Measurements from ENCODE around the gene AJM1.
"Not testable (repeated sequence)": the region's sequence is repeated elsewhere in the genome, so short reads cannot be mapped to it uniquely, and the experiment has no call there.

AJM1 gene

GRCh38 chr9:136842380-136842948, at the start of gene AJM1:
Gene AJM1, plus strand, starts transcription at chr9:136842478. Its CDS starts 1,937 bp downstream, at chr9:136844415.
- DNase-seq: peak; percentile 75 to 80

- peak in 1 of 2 experiments; percentile 30 for DNase-seq
These were observed 49.0 kb upstream of the AJM1 start for GRCh38 chr9:136793086-136793946.

- no peak for DNase-seq
These were observed 47.8 kb upstream of the AJM1 start for GRCh38 chr9:136794281-136794999.

- DNase-seq: no peak
These were observed 47.3 kb upstream of the AJM1 start for GRCh38 chr9:136795000-136795348.

- DNase-seq: no peak
These were observed 46.0 kb upstream of the AJM1 start, which contains the start of gene CCDC183 for GRCh38 chr9:136796238-136796774. Gene CCDC183, plus strand, starts transcription at chr9:136796338. Its CDS starts 60 bp downstream, at chr9:136796398.

- DNase-seq: peak in 1 of 2 experiments; percentile 53
These were observed 45.4 kb upstream of the AJM1 start for GRCh38 chr9:136796775-136797347.

GRCh38 chr9:136798708-136799078, 43.6 kb upstream of the AJM1 start:
- DNase-seq: no peak

- peak in 1 of 2 experiments; percentile 62 for DNase-seq
These were observed 43.0 kb upstream of the AJM1 start for GRCh38 chr9:136799079-136799853.

GRCh38 chr9:136799854-136800657, 42.2 kb upstream of the AJM1 start:
- DNase-seq: peak; percentile 78 to 91

- no peak for DNase-seq
These were observed 40.0 kb upstream of the AJM1 start for GRCh38 chr9:136802321-136802720.

GRCh38 chr9:136803009-136803550, 39.2 kb upstream of the AJM1 start:
- DNase-seq: not testable (repeated sequence)

GRCh38 chr9:136803551-136804508, 38.4 kb upstream of the AJM1 start:
- peak; percentile 70 to 85 for DNase-seq

- DNase-seq: peak in 1 of 2 experiments; percentile 25
These were observed 37.6 kb upstream of the AJM1 start for GRCh38 chr9:136804509-136805206.

GRCh38 chr9:136805207-136805740, 37.0 kb upstream of the AJM1 start:
- DNase-seq: no peak

GRCh38 chr9:136806067-136806466, 36.2 kb upstream of the AJM1 start:
- no peak for DNase-seq

GRCh38 chr9:136806631-136807201, 35.6 kb upstream of the AJM1 start:
- DNase-seq: no peak

GRCh38 chr9:136807281-136808074, 34.8 kb upstream of the AJM1 start, which contains the start of gene RABL6:
Gene RABL6, plus strand, starts transcription at chr9:136807948. Its CDS starts 249 bp downstream, at chr9:136808197.
- DNase-seq: peak; percentile 61 to 80

Measured in NCI-H524 (cell line).